DND-41 (cell line): ENCODE data around the gene MYRIP.

Experiments used
- CTCF ChIP-seq: IDR thresholded peaks from 2 replicates; pipeline ENCODE4 v1.5.1; 2012; ENCODE audit warnings: borderline replicate concordance, low read length, moderate library complexity, mild to moderate bottlenecking; ENCODE audit not compliant: poor library complexity, severe bottlenecking; ENCODE audit errors: extremely low read depth
- EZH2 ChIP-seq: IDR thresholded peaks from 3 replicates; pipeline ENCODE4 v1.6.1; 2012; ENCODE audit warnings: borderline replicate concordance, low read depth, mild to moderate bottlenecking, moderate library complexity, low read length, inconsistent platforms; ENCODE audit not compliant: severe bottlenecking

- TF ChIP-seq CTCF (no peak), EZH2 (no peak)
Measured at GRCh38 chr3:39809181-39809994, at the start of gene MYRIP.
